ENCODE measurements around the gene SGSM2.

Gene SGSM2

GRCh38 chr17:2398655-2399571 lies 61.6 kb downstream of the SGSM2 start:
- peak; percentile 59 for DNase-seq (ENCODE audit: low spot score)

GRCh38 chr17:2399572-2400473 lies 62.5 kb downstream of the SGSM2 start:
- DNase-seq (ENCODE audit: low spot score): peak; percentile 95

GRCh38 chr17:2400474-2400866 lies 63.2 kb downstream of the SGSM2 start:
- no peak for DNase-seq (ENCODE audit: low spot score)

GRCh38 chr17:2400877-2401425 lies 63.6 kb downstream of the SGSM2 start, which contains the start of gene MNT:
Gene MNT, minus strand, starts transcription at chr17:2401060. Its CDS starts 348 bp downstream, at chr17:2400712.
- peak; percentile 95 for DNase-seq (ENCODE audit: low spot score)

GRCh38 chr17:2401426-2402221 lies 64.3 kb downstream of the SGSM2 start:
- peak; percentile 99 for DNase-seq (ENCODE audit: low spot score)

- no peak for DNase-seq (ENCODE audit: low spot score)
Observed at GRCh38 chr17:2402544-2402943, 65.2 kb downstream of the SGSM2 start.

GRCh38 chr17:2403044-2403443 lies 65.7 kb downstream of the SGSM2 start:
- DNase-seq (ENCODE audit: low spot score): no peak

GRCh38 chr17:2405247-2405926 lies 68.1 kb downstream of the SGSM2 start:
- no peak for DNase-seq (ENCODE audit: low spot score)

- no peak for DNase-seq (ENCODE audit: low spot score)
Observed at GRCh38 chr17:2406271-2406902, 69.1 kb downstream of the SGSM2 start.

GRCh38 chr17:2406903-2407790 lies 69.8 kb downstream of the SGSM2 start:
- no peak for DNase-seq (ENCODE audit: low spot score)

GRCh38 chr17:2410951-2411350 lies 73.7 kb downstream of the SGSM2 start:
- no peak for DNase-seq (ENCODE audit: low spot score)

GRCh38 chr17:2412561-2413021 lies 75.3 kb downstream of the SGSM2 start:
- no peak for DNase-seq (ENCODE audit: low spot score)

- no peak for DNase-seq (ENCODE audit: low spot score)
Observed at GRCh38 chr17:2414446-2415064, 77.3 kb downstream of the SGSM2 start.

- DNase-seq (ENCODE audit: low spot score): no peak
Observed at GRCh38 chr17:2415081-2415480, 77.8 kb downstream of the SGSM2 start.

- DNase-seq (ENCODE audit: low spot score): peak; percentile 88
Observed at GRCh38 chr17:2416010-2416734, 78.9 kb downstream of the SGSM2 start.

- no peak for DNase-seq (ENCODE audit: low spot score)
Observed at GRCh38 chr17:2418572-2418971, 81.3 kb downstream of the SGSM2 start.

GRCh38 chr17:2419486-2419885 lies 82.2 kb downstream of the SGSM2 start:
- no peak for DNase-seq (ENCODE audit: low spot score)

GRCh38 chr17:2420176-2420575 lies 82.9 kb downstream of the SGSM2 start:
- DNase-seq (ENCODE audit: low spot score): no peak

Data from putamen (tissue), 1 donor.